ENCODE data around the gene TOP2B.

The TOP2B gene

DNA sequence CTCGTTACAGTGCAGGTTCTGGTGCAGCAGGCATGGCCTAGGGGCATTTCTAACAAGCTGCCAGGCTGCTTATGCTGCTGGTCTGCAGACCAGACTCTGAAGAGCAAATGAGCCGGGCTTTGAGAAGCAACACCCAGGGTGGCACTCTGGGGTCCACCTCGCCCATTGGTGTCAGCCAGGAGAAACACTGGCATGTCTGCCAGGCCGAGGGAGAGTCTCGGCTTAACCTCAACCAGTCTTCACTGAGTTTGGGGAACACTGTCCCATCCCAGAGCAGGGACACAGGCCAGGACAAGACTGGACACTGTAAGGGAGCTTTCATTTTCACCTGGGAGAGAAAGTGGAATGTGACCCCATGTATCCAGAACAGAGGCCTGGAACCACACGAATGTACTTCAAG lies 93.4 kb downstream of the TOP2B start:
- Histone ChIP-seq H3K9ac (ENCODE audit: low read length) (no peak overlapping the region), H3K4me3 (ENCODE audit: low read length) (no peak overlapping the region), H3K79me2 (ENCODE audit: low read length) (no peaks in the 10 kb centered on the region), H3K36me3 (replicated peaks; ENCODE audit: low read depth, low read length) (no peaks in the 10 kb centered on the region), H3K4me2 (ENCODE audit: low read length) (no peak overlapping the region), H2AFZ (ENCODE audit: low read depth, low read length) (no peak overlapping the region), H3K27me3 (ENCODE audit: low read depth, low read length) (no peaks in the 10 kb centered on the region), H4K20me1 (ENCODE audit: insufficient read depth, low read length) (no peaks in the 10 kb centered on the region), H3K27ac (ENCODE audit: low read length) (no peak overlapping the region), H3K4me1 (ENCODE audit: low read length) (no peaks in the 10 kb centered on the region), H3K9me3 (ENCODE audit: insufficient read depth, low read length) (no peaks in the 10 kb centered on the region)
- TF ChIP-seq CTCF (IDR thresholded peaks at IDR 0.05; ENCODE audit: low read depth, low read length) (no peak), EZH2phosphoT487 (IDR thresholded peaks at IDR 0.05; ENCODE audit: low read depth) (no peak)

DNA sequence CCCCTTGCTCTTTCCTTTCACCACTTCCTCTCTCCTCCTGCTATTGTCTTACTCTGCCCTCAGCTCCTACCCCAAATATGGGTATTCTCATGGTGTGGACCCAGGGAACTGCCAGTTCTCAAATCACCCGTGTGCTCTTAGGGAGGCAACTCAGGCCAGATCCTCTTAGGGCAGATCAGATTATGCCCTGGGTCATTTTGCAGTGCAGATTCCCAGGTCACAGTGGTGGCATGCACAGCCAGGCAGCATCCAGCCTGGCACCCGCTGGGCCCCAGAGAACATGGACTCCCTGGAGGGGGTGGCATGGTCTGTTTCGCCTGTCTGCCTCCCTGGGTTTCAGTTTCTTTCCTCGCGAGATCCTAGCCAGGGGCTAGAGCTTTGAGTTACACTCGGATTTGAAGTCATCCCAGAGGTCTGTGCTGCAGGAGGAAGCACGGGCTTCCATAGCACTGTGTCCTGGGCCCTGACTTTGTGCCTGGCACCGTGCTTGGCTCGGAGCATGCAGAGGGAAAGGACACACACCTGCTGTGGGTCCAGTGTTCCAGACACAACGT lies 96.1 kb downstream of the TOP2B start:
- no peak for TF ChIP-seq EZH2phosphoT487 (IDR thresholded peaks at IDR 0.05; ENCODE audit: low read depth)
- TF ChIP-seq CTCF (IDR thresholded peaks at IDR 0.05; ENCODE audit: low read depth, low read length) = no peak
- H3K4me1 ChIP-seq (ENCODE audit: low read length) = no peaks in the 10 kb centered on the region
- H4K20me1 ChIP-seq (ENCODE audit: insufficient read depth, low read length) = no peaks in the 10 kb centered on the region
- H3K9ac ChIP-seq (ENCODE audit: low read length) = no peak overlapping the region
- H3K36me3 ChIP-seq (replicated peaks; ENCODE audit: low read depth, low read length) = no peaks in the 10 kb centered on the region
- H3K4me2 ChIP-seq (ENCODE audit: low read length) = peak overlapping the region; percentile 22; the same call in 1 of the 2 replicates
- no peaks in the 10 kb centered on the region for H3K79me2 ChIP-seq (ENCODE audit: low read length)
- H3K27ac ChIP-seq (ENCODE audit: low read length) = no peak overlapping the region
- no peaks in the 10 kb centered on the region for H3K9me3 ChIP-seq (ENCODE audit: insufficient read depth, low read length)
- no peak overlapping the region for H2AFZ ChIP-seq (ENCODE audit: low read depth, low read length)
- H3K27me3 ChIP-seq (ENCODE audit: low read depth, low read length) = no peaks in the 10 kb centered on the region
- H3K4me3 ChIP-seq (ENCODE audit: low read length) = no peak overlapping the region

GRCh38 chr3:25567806-25568524 lies 96.7 kb downstream of the TOP2B start:
- Histone ChIP-seq H3K4me3 (ENCODE audit: low read length) (no peak overlapping the region), H2AFZ (ENCODE audit: low read depth, low read length) (no peak overlapping the region), H3K9ac (ENCODE audit: low read length) (no peak overlapping the region), H3K27ac (ENCODE audit: low read length) (no peak overlapping the region), H3K36me3 (replicated peaks; ENCODE audit: low read depth, low read length) (no peaks in the 10 kb centered on the region), H3K4me2 (ENCODE audit: low read length) (peak overlapping the region; percentile 22; the same call in 1 of the 2 replicates), H4K20me1 (ENCODE audit: insufficient read depth, low read length) (no peaks in the 10 kb centered on the region), H3K27me3 (ENCODE audit: low read depth, low read length) (peaks cover 3% of the 10 kb centered on the region), H3K9me3 (ENCODE audit: insufficient read depth, low read length) (no peaks in the 10 kb centered on the region), H3K4me1 (ENCODE audit: low read length) (no peaks in the 10 kb centered on the region), H3K79me2 (ENCODE audit: low read length) (no peaks in the 10 kb centered on the region)
- TF ChIP-seq CTCF (IDR thresholded peaks at IDR 0.05; ENCODE audit: low read depth, low read length) (no peak), EZH2phosphoT487 (IDR thresholded peaks at IDR 0.05; ENCODE audit: low read depth) (no peak)

DNA sequence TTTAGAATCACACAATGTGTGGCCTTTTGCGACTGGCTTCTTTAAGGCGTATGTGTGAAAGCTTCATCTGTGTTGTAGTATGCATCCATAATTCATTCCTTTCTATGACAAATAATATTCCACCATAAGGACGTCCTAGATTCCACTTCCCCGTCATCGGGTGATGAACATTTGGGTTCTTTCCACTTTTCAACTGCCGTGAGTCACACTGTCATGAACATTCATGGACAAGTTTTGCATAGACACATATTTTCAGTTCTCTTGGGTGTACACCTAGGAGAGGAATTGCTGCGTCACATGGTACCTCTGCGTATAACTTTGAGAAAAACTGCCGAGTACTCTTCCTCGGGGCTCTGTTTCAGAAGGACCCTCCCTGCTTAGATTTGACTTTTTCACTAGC lies 97.3 kb downstream of the TOP2B start:
- H3K9me3 ChIP-seq (ENCODE audit: insufficient read depth, low read length) = no peaks in the 10 kb centered on the region
- TF ChIP-seq CTCF (IDR thresholded peaks at IDR 0.05; ENCODE audit: low read depth, low read length) (no peak), EZH2phosphoT487 (IDR thresholded peaks at IDR 0.05; ENCODE audit: low read depth) (no peak)
- H2AFZ ChIP-seq (ENCODE audit: low read depth, low read length) = no peak overlapping the region
- H4K20me1 ChIP-seq (ENCODE audit: insufficient read depth, low read length) = no peaks in the 10 kb centered on the region
- H3K27me3 ChIP-seq (ENCODE audit: low read depth, low read length) = peaks cover 5% of the 10 kb centered on the region
- H3K36me3 ChIP-seq (replicated peaks; ENCODE audit: low read depth, low read length) = no peaks in the 10 kb centered on the region
- no peaks in the 10 kb centered on the region for H3K79me2 ChIP-seq (ENCODE audit: low read length)
- H3K4me2 ChIP-seq (ENCODE audit: low read length) = no peak overlapping the region
- no peaks in the 10 kb centered on the region for H3K4me1 ChIP-seq (ENCODE audit: low read length)
- no peak overlapping the region for H3K27ac ChIP-seq (ENCODE audit: low read length)
- H3K9ac ChIP-seq (ENCODE audit: low read length) = no peak overlapping the region
- no peak overlapping the region for H3K4me3 ChIP-seq (ENCODE audit: low read length)
